ENCODE results near the gene ZCCHC3.
"Not testable (repeated sequence)": the region's sequence is repeated elsewhere in the genome, so short reads cannot be mapped to it uniquely, and the experiment has no call there.

Gene ZCCHC3

GRCh38 chr20:316316-317068, 19.1 kb downstream of the ZCCHC3 start:
- DNase-seq: no peak

- DNase-seq: peak; percentile 64
These were observed 27.0 kb downstream of the ZCCHC3 start for GRCh38 chr20:324177-325044.

- DNase-seq: peak; percentile 85
These were observed 27.9 kb downstream of the ZCCHC3 start, which contains the start of gene SOX12 for GRCh38 chr20:325045-325888. TSS of gene SOX12 (plus strand) at chr20:325552. CDS start at chr20:325925, 373 bp downstream.

GRCh38 chr20:325889-326644, 28.7 kb downstream of the ZCCHC3 start:
- no peak for DNase-seq

- no peak for DNase-seq
These were observed 29.3 kb downstream of the ZCCHC3 start for GRCh38 chr20:326645-327185.

- DNase-seq: peak; percentile 67
These were observed 30.0 kb downstream of the ZCCHC3 start for GRCh38 chr20:327186-328026.

GRCh38 chr20:328027-328974, 30.9 kb downstream of the ZCCHC3 start:
- DNase-seq: no peak

- DNase-seq: no peak
These were observed 31.8 kb downstream of the ZCCHC3 start for GRCh38 chr20:328975-329695.

- no peak for DNase-seq
These were observed 32.5 kb downstream of the ZCCHC3 start for GRCh38 chr20:329851-330232.

- DNase-seq: peak; percentile 15
These were observed 33.1 kb downstream of the ZCCHC3 start for GRCh38 chr20:330233-331149.

- no peak for DNase-seq
These were observed 37.2 kb downstream of the ZCCHC3 start for GRCh38 chr20:334578-334977.

GRCh38 chr20:336040-336439, 38.7 kb downstream of the ZCCHC3 start:
- not testable (repeated sequence) for DNase-seq

GRCh38 chr20:341682-342081, 44.3 kb downstream of the ZCCHC3 start:
- no peak for DNase-seq

- no peak for DNase-seq
These were observed 45.7 kb downstream of the ZCCHC3 start for GRCh38 chr20:343107-343506.

GRCh38 chr20:346033-346639, 48.8 kb downstream of the ZCCHC3 start:
- DNase-seq: no peak

- DNase-seq: peak; percentile 11
These were observed 49.4 kb downstream of the ZCCHC3 start, which contains the start of gene NRSN2 for GRCh38 chr20:346640-347316. TSS of gene NRSN2 (plus strand) at chr20:347111. CDS start at chr20:349644, 2,533 bp downstream.

- DNase-seq: no peak
These were observed 49.9 kb downstream of the ZCCHC3 start for GRCh38 chr20:347317-347639.
